ENCODE measurements around the gene SIGLEC6. TPM values are rescaled to one million over a fixed set of nuclear protein-coding genes. Genes with fewer than 3 reads are reported as not detected.

The SIGLEC6 gene
- polyA plus RNA-seq, 1 donor from 2014 or later: 27.6 TPM

GRCh38 chr19:51467864-51468544, 63.5 kb downstream of the SIGLEC6 start:
- H3K36me3 Mint-ChIP-seq: peaks cover 6% of the 10 kb centered on the region
- H3K9me3 Mint-ChIP-seq: peaks cover 0 to 3% (median 0%) of the 10 kb centered on the region in 3 donors
- H3K27me3 Mint-ChIP-seq: peaks cover 18% of the 10 kb centered on the region
- H3K4me1 Mint-ChIP-seq: peaks cover 2 to 7% (median 5%) of the 10 kb centered on the region in 3 donors
- H3K4me3 Mint-ChIP-seq: no peak overlapping the region
- peak overlapping the region in 1 of 3 donors; percentile 81 for H3K27ac Mint-ChIP-seq

Other genes starting within 250 kb of the SIGLEC6 start
- not detected for gene IGLON5, start 220.0 kb downstream of the SIGLEC6 start, polyA plus RNA-seq
- 1.5 TPM for gene VSIG10L, start 189.5 kb downstream of the SIGLEC6 start, polyA plus RNA-seq
- 91.4 TPM for gene ETFB, start 165.3 kb downstream of the SIGLEC6 start, polyA plus RNA-seq
- not detected for gene CLDND2, start 162.7 kb downstream of the SIGLEC6 start, polyA plus RNA-seq
- gene NKG7, start 159.0 kb downstream of the SIGLEC6 start, polyA plus RNA-seq: 66.0 TPM
- gene LIM2, start 143.7 kb downstream of the SIGLEC6 start, polyA plus RNA-seq: 0.24 TPM
- gene C19orf84, start 141.1 kb downstream of the SIGLEC6 start, polyA plus RNA-seq: not detected
- 83.2 TPM for gene SIGLEC10, start 114.0 kb downstream of the SIGLEC6 start, polyA plus RNA-seq
- not detected for gene SIGLEC8, start 73.2 kb downstream of the SIGLEC6 start, polyA plus RNA-seq
- not detected for gene CEACAM18, start 53.1 kb downstream of the SIGLEC6 start, polyA plus RNA-seq
- 1.1 TPM for gene SIGLEC12, start 29.9 kb downstream of the SIGLEC6 start, polyA plus RNA-seq
- 4.9 TPM for gene ZNF175, start 39.6 kb upstream of the SIGLEC6 start, polyA plus RNA-seq
- not detected for gene SIGLEC5, start 98.7 kb upstream of the SIGLEC6 start, polyA plus RNA-seq
- gene SIGLEC14, start 115.2 kb upstream of the SIGLEC6 start, polyA plus RNA-seq: 15.0 TPM
- 2.1 TPM for gene SPACA6, start 161.7 kb upstream of the SIGLEC6 start, polyA plus RNA-seq
- not detected for gene HAS1, start 192.3 kb upstream of the SIGLEC6 start, polyA plus RNA-seq
- gene FPR1, start 220.2 kb upstream of the SIGLEC6 start, polyA plus RNA-seq: 1.5 TPM
- not detected for gene FPR2, start 229.5 kb upstream of the SIGLEC6 start, polyA plus RNA-seq